Astrocyte of the hippocampus (primary cell): Measurements from ENCODE around the gene SP3.
A peak's percentile ranks its signal among the peaks of the same experiment; 100 is the strongest.

Experiments
- DNase-seq: peaks from one replicate; pipeline ENCODE4 v3.0.0; 2011; ENCODE audit warnings: low read depth, low spot score

The SP3 gene

DNA sequence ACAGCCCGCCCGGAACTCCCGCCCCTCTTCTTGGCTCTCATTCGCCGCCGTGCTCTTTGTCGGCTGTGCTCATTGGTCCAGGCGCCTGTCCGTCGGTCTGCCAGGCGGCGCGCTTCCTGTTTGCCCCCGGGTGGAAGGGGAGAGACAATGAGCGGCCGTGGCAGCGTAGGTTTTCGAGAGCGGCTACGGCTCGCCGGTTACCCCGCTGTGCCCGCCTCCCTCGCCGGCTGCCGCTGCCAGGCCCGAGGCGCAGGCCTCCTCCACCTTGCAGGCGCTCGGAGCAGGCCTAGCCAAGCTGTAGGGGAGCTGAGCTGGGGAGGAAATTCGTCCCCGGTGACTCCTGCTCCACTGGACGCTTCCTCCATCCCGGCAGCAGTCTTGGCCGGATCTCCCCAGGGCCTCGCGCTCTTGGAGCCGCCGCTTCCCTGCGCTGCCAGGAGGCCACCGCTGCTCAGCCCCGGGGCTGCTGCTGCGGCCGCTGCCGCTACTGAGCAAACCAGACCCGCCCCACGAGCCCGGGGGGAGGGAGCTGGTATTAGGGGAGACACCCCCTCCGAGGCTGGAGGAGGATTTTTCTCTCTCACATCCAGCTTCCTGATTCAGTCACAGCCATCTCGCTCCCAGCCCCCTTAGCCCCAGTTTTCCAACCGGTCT is at the start of gene SP3:
SP3 (minus strand) TSS at position 2 of the 654 bp plus-strand sequence. CDS start 202 bp downstream, outside the sequence.
- peak; percentile 99 for DNase-seq

GRCh38 chr2:174014699-174015070 is 49.5 kb upstream of the SP3 start:
- no peak for DNase-seq

- DNase-seq: peak; percentile 49
Measured at GRCh38 chr2:174014011-174014698, 49.0 kb upstream of the SP3 start.

DNA sequence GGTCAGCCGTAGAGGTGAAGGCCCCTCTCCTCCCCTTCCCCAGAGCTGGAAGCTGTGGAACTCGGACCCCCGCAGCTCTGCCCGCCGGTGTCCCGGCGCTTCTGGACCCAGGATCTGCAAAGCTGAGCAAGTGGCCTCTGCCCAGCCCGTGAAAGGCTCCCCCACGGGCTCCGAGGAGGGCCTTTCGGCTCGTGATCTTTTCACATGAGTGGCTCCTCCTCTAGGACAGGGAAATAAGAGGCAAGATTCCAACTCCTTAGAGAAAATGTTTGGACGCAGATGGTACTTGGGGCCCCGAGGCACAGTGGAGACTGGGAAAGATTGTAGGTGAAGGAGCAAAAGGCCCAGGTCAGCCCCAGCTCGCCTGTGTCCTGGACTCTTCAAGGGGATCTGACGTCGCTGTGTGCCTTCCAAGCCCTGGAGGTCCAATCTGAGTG is 48.2 kb upstream of the SP3 start:
- DNase-seq: no peak

GRCh38 chr2:174012347-174013314 is 47.5 kb upstream of the SP3 start:
- DNase-seq: peak; percentile 52

- DNase-seq: no peak
Measured at GRCh38 chr2:174011796-174012195, 46.6 kb upstream of the SP3 start.

DNA sequence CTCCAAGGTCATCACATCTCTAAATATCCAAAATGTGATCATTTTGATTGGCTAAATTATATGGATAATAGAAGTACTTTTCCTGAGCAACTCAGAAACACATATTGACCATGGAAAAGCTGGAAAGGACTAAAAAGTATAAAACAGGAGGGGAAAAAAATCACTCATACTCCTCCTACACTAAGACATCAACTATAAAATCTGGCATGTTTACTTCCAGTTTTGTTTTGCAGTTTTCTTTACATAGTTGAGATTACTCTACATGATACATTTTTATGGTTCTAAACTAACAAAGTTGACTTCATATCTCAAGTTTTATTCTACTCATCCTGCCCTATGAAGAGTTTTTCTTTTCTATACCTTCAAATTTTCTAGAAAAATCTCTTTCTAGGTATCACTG is 46.0 kb upstream of the SP3 start:
- no peak for DNase-seq

DNA sequence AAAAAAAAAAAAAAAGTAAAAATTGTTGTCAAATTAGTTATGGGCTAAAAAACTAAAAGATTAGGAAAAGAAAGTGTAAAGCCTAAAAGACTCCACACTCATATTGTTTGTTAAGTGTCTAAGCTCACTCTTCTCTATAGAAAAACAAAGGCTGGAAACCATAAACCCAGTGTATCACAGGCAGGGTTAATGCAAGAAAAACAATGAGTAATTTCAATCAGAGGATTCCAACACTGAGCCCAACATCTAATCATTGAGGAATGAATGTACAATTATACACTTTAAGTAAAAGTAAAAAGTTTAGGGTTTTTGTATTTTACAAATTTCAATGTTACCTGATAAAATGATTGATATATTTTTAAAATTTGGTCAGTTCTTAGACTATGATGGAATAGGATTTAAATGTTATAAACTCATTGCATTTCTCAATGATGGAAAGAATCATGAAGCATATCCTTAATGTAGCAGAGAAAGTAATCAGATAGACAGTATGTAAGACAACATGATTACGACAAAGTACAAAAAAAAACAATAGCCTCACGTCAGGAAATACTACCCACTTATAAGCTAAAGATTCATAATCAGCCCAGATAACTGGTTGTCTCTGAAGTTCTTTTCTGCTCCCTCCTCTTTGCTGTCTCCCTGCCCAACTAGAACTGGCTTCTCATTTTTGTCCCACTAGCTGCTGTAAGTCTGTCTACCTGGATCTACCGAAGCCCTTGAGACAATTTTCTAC is 44.5 kb upstream of the SP3 start:
- DNase-seq: peak; percentile 41

DNA sequence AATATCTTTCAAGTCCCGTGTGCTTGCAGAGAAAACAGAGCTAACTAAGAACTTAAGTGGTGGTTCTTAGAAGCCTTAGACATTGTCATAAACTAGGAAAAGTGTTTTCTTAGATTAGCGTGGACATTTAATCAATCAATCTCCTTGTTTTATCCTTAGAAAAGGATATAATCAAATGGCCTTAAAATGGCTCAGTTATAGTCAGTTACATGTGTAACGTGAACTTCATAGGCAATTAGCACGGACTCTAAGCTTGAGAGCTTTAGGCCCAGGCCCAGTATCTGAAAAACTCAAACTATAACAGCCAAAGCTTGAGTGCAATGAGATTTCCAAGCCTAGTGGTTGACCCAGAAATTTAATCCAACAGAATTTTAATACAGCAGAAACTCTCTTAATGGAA is 43.5 kb upstream of the SP3 start:
- DNase-seq: no peak

DNA sequence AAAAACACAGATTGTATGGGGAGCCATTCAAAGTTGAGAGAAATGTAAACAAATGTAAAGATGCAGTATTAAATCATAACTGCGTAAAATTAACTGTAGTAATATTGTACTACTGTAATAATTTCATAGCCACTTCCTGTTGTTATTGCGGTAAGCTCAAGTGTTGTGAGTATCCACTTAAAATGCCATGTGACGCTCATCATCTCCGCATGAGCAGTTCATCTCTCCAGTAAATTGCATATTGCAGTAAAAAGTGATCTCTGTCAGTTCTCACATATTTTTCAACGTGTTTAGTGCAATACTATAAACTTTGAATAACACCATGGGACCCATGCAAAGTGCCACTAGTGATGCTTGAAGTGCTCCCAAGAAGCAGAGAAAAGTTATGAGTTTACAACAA is 41.8 kb upstream of the SP3 start:
- DNase-seq: no peak

DNA sequence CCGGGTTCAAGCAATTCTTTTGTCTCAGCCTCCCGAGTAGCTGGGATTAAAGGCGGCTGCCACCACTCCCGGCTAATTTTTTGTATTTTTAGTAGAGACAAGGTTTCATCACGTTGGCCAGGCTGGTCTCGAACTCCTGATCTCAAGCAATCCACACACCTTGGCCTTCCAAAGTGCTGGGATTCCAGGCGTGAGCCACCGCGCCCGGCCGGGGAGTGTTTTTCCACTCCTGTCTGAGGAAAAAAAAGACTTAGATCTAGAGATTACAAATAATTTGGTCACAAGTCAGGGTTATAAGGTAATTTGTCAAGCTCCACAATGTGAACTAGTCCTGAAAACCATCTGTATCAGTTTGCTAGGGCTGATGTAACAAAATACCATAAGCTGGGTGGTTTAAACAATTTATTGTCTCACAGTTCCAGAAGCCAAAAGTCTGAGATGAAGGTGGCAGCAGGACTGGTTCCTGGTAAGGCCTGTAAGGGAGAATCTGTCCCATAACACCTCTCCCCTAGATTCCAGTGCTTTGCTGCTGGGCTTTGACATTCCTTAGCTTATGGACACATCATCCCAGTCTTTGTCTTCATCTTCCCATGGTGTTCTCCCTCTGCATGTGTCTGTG is 40.7 kb upstream of the SP3 start:
- no peak for DNase-seq

DNA sequence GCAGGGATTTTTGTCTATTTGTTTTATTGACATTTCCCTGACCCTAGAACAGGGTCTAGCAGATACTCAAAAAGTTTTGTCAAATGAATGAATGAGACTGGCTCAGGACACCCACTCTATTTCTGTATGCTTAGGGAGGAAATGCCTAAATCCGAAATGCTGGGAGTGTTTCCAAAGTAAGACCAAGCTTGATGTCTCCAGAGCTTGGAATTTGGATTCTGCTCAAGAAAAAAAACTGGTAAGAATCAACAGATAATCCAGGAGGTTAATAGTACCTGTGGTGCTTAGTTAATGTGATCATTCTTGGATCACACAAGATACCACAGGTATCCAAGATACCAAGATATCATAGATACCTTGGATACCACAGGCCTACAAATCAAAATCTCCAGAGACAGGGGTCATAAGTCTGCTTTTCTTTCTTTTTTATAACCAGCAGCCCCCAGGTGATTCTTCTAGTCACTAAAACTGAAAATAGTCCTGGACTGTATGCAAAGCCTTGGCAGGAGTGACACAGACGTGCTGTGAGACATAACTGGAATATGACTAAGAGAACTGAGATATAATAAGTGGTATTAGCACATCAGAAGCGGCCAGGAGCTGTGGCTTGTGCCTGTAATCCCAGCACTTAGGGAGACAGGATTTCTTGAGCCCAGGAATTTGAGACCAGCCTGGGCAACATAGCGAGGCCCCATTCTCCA is 39.9 kb upstream of the SP3 start:
- DNase-seq: peak; percentile 64

GRCh38 chr2:174003720-174004695 is 38.8 kb upstream of the SP3 start:
- no peak for DNase-seq

DNA sequence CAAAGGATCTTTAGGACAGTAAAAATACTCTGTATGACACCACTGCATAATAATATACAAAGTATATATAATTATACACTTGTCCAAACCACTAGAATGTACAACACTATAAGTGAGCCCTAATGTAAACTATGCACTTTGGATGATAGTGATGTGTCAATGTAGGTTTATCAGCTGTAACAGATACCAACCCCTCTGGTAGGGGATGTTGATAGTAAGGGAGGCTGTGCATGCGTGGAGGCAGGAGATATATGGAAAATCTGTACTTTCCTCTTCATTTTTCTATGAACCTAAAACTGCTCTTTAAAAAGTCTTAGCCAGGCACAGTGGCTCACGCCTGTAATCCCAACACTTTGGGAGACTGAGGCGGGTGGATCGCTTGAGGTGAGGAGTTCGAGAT is 37.5 kb upstream of the SP3 start:
- DNase-seq: no peak

DNA sequence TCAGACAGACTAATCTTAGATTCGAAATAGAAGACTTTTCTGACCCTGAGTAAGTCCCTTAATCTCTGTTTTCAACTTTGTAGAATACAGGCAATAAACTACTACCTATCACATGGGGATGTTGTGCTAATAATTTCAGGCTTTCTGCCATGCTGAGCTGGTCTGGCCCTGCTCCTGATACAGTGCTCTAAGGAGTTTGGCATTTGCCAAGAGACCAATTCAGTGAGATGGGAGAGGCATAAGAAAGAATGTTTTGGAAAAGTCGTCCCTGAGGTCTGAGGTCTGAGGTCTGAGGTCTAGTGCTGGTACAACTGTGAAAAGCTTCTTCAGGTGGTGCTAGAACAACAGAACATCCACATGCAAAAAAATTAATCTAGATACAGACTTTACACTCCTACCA is 35.9 kb upstream of the SP3 start:
- DNase-seq: peak; percentile 50

GRCh38 chr2:173999724-174000123 is 34.6 kb upstream of the SP3 start:
- no peak for DNase-seq

DNA sequence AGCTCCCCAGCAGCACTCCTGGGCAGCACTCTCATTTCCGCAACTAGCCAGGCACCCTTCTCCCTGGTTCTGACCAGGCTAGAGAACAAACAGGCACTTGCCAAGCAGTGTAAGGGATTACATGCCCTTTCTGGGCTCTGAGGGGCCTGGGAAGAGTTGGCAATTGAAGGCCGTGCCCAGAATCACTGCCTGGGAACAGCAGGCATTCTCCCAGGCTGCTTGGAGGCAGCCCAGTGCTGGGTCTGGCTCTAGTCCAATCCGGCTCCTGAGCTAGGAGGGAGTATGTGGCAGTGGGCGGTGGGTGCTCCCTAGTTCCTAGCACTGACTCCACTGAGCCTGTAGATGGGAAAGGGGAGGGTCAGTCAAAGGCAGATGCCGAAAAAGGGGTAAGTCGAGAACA is 34.1 kb upstream of the SP3 start:
- peak; percentile 41 for DNase-seq

DNA sequence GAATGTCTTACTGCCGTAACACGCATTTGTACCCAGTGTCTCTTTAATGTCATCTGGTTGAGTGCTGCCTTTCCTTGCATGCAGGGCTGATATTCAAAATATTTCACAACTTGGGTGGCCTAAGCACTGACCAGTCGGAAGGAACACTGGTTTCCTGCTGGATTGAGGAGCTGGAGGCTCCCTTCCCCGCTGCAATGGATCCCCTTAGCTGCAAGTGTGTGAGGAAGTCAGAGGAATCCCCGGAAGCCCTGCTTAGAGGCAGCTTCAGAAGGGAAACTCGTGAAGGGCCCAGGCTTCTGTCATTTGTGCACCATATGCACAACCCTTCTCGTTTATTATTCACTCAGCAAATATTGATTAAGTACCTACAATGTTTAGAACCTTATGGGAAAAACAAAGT is 33.2 kb upstream of the SP3 start:
- no peak for DNase-seq

DNA sequence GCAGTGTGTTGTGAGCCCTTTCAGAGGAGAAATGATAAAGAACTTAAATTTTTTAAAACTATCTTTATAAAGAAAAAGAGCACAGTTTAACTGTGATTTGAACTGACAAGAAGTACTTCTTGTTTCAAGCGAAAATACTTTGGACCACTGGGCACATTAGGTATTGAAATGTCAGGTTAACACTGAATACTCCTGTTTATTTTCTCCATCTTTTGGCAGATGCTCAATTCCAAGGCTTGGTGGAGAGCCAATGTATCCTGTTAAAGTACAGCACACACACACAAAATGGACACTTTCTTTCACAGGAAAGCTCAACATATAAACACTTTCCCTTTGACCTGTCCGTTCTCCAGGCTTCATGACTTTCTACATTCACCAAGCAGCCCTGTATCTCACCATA is 32.6 kb upstream of the SP3 start:
- DNase-seq: peak; percentile 63
